Common myeloid progenitor, CD34-positive (primary cell): Measurements from ENCODE around the gene LOX.

Experiments
- CTCF ChIA-PET: fragments of 350-600 bp; sonication (Branson Sonifier 250); formaldehyde crosslinking; loops from one replicate; lab custom pipeline; 2021; ENCODE audit warnings: antibody characterized with exemption; lab: Charles Lee
- POLR2A ChIA-PET: fragments of 350-600 bp; sonication (Branson Sonifier 250); formaldehyde crosslinking; loops from one replicate; lab custom pipeline; 2021; ENCODE audit warnings: antibody characterized with exemption; lab: Charles Lee
- DNase-seq, 3 donors: peaks; one replicate each; pipeline versions ENCODE4 v3.0.0 to v3.0.0-alpha.2; 2013
- H3K27ac ChIP-seq, 2 experiments: 1 replicate in 1 of 2; 2 replicates in 1 of 2; pipeline ENCODE4 v1.7.0; 2013; ENCODE audit warnings: inconsistent platforms in 2 of 2, low read length in 2 of 2, mild to moderate bottlenecking in 2 of 2, low read depth in 1 of 2, moderate library complexity in 1 of 2; ENCODE audit not compliant: severe bottlenecking in 2 of 2, insufficient read depth in 1 of 2, poor library complexity in 1 of 2
- H3K27me3 ChIP-seq, 5 experiments: replicated peaks in 2 of 5; 1 replicate in 3 of 5; 2 replicates in 2 of 5; pipeline versions ENCODE4 v1.6.1 to v1.7.0; 2013; ENCODE audit warnings: low read length in 4 of 5, mild to moderate bottlenecking in 2 of 5, moderate library complexity in 2 of 5, inconsistent platforms in 1 of 5; ENCODE audit not compliant: insufficient read depth in 5 of 5, control insufficient read depth in 4 of 5
- H3K36me3 ChIP-seq, 4 experiments: 1 replicate in 2 of 4; 2 replicates in 2 of 4; pipeline versions ENCODE4 v1.6.1 to v1.7.0; 2013; ENCODE audit warnings: low read length in 3 of 4, control low read depth in 1 of 4, mild to moderate bottlenecking in 1 of 4; ENCODE audit not compliant: control insufficient read depth in 4 of 4, insufficient read depth in 4 of 4
- H3K4me1 ChIP-seq, 4 experiments: 1 replicate in 3 of 4; 2 replicates in 1 of 4; pipeline versions ENCODE4 v1.6.1 to v1.7.1; 2013; ENCODE audit warnings: low read length in 3 of 4, mild to moderate bottlenecking in 3 of 4, control low read depth in 1 of 4, inconsistent platforms in 1 of 4, moderate library complexity in 1 of 4; ENCODE audit not compliant: control insufficient read depth in 4 of 4, insufficient read depth in 4 of 4; ENCODE audit errors: control extremely low read depth in 1 of 4
- H3K4me3 ChIP-seq, 7 experiments: 1 replicate in 4 of 7; 2 replicates in 3 of 7; pipeline versions ENCODE4 v1.5.1 to v1.7.0; 2013; ENCODE audit warnings: mild to moderate bottlenecking in 7 of 7, low read length in 6 of 7, moderate library complexity in 6 of 7, inconsistent platforms in 2 of 7, low read depth in 2 of 7, control low read depth in 1 of 7; ENCODE audit not compliant: insufficient read depth in 4 of 7, control insufficient read depth in 1 of 7; ENCODE audit errors: extremely low read depth in 1 of 7
- H3K9me3 ChIP-seq, 5 experiments: 1 replicate in 4 of 5; 2 replicates in 1 of 5; pipeline versions ENCODE4 v1.6.1 to v1.7.1; 2013; ENCODE audit warnings: low read length in 4 of 5, mild to moderate bottlenecking in 2 of 5, inconsistent platforms in 1 of 5, low read depth in 1 of 5, moderate library complexity in 1 of 5; ENCODE audit not compliant: control insufficient read depth in 4 of 5, insufficient read depth in 2 of 5; ENCODE audit errors: control extremely low read depth in 1 of 5
- WGBS: methylation state at CpG from one replicate; pipeline ENCODE4 v1.1.5; 2013; ENCODE audit not compliant: insufficient coverage; 5-methylcytosine and 5-hydroxymethylcytosine counted together

Gene LOX

DNA sequence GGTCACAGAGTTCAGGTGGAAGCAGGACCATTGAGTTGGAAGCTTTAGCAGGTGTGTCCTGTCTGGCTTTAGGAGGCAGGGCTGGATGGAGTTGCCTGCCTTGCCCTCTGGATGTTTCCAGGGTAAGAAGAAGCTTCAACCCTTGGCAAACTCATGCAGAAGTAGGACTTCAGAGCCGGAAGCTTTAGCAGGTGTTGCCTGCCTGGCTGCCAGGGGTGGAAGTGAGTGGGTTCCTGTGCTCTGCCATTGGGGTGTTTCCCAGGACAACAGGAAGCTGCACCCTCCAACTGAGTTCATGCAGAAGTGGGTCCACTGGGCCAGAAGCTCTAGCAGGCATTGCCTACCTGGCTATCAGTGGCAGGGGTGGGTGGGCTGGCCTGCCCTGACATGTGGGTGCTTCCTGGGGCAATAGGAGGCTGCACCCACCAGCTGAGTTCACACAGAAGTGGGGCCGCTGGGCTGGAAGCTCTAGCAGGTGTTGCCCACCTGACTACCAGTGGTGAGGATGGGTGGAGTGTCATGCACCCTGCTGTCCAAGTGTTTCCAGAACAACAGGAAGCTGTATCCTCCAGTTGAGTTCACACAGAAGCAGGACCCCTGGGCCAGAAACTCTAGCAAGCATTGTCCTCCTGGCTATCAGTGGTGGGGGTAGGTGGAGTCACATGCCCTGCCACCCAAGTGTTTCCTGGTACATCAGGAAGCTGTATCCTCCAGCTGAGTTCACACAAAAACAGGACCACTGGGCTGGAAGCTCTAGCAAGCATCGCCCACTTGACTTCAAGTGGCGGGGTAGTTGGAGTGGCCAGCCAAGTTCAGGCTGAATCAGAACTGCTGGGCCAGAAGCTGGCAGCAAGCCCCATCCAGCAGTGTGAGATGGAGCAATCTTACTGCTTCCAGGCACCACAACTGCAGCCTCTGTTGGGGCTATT is 24.6 kb downstream of the LOX start:
- H3K36me3 ChIP-seq, result no peaks in the 10 kb centered on the region
- WGBS, result 95% methylated on average over 3 of the region's 4 CpGs
- no peaks in the 10 kb centered on the region for H3K27me3 ChIP-seq
- CTCF ChIA-PET, result interaction anchor here (1.1 to 1.8 kb wide), 5 partner anchors 8 to 24 kb away, joined by 4 to 6 read pairs (median 5); partner anchors contain the start of gene LOX
- H3K4me3 ChIP-seq, result no peak overlapping the region
- POLR2A ChIA-PET, result no interaction called here
- H3K4me1 ChIP-seq, result peaks cover 0 to 6% (median 0%) of the 10 kb centered on the region in 4 experiments
- H3K9me3 ChIP-seq, result peaks cover 0 to 5% (median 0%) of the 10 kb centered on the region in 5 experiments
- peak in 2 of 3 donors; percentile 4 to 74 for DNase-seq
- no peak overlapping the region for H3K27ac ChIP-seq

DNA sequence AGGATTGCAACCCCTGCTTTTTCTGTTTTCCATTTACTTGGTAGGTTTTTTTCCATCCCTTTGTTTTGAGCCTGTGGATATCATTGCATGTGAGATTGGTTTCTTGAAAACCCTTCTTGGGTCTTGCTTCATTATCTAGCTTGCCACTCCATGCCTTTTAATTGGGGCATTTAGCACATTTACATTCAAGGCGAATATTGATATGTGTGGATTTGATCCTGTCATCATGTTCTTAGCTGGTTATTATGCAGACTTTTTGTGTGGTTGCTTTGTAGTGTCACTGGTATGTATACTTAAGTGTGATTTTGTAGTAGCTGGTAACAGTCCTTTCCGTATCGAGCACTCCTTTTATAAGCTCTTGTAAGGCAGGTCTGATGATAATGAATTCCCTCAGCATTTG is 26.5 kb downstream of the LOX start:
- DNase-seq, result no peak
- no peaks in the 10 kb centered on the region for H3K27me3 ChIP-seq
- H3K9me3 ChIP-seq, result peaks cover 0 to 5% (median 0%) of the 10 kb centered on the region in 5 experiments
- H3K4me1 ChIP-seq, result peaks cover 0 to 6% (median 0%) of the 10 kb centered on the region in 4 experiments
- CTCF ChIA-PET, result interaction anchor here (1.5 kb wide), 1 partner anchor 18 kb away, joined by 3 read pairs; no protein-coding TSS in a partner anchor
- no peak overlapping the region for H3K4me3 ChIP-seq
- WGBS, result 94% methylated on average over 2 of the region's 3 CpGs
- H3K27ac ChIP-seq, result no peak overlapping the region
- POLR2A ChIA-PET, result no interaction called here
- H3K36me3 ChIP-seq, result no peaks in the 10 kb centered on the region

DNA sequence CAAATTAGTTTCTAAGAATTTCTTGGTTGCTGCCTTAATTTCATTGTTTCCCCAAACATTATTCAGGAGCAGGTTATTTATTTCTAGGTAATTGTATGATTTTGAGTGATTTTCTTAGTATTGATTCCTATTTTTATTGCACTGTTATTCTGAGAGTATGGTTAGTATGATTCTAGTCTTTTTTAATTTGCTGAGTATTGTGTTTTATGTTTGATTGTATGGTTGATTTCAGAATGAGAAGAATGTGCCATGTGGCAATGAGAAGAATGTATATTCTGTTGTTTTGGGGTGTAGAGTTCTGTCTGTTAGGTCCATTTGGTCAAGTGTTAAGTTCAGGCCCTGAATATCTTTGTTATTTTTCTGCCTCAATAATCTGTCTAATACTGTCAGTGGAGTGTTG is 27.1 kb downstream of the LOX start:
- no peak for DNase-seq
- H3K9me3 ChIP-seq, result peaks cover 0 to 5% (median 0%) of the 10 kb centered on the region in 5 experiments
- H3K27me3 ChIP-seq, result no peaks in the 10 kb centered on the region
- CTCF ChIA-PET, result interaction anchor here (1.5 kb wide), 1 partner anchor 19 kb away, joined by 3 read pairs; no protein-coding TSS in a partner anchor
- no peak overlapping the region for H3K4me3 ChIP-seq
- POLR2A ChIA-PET, result no interaction called here
- H3K36me3 ChIP-seq, result no peaks in the 10 kb centered on the region
- H3K4me1 ChIP-seq, result peaks cover 0 to 6% (median 0%) of the 10 kb centered on the region in 4 experiments
- H3K27ac ChIP-seq, result no peak overlapping the region

DNA sequence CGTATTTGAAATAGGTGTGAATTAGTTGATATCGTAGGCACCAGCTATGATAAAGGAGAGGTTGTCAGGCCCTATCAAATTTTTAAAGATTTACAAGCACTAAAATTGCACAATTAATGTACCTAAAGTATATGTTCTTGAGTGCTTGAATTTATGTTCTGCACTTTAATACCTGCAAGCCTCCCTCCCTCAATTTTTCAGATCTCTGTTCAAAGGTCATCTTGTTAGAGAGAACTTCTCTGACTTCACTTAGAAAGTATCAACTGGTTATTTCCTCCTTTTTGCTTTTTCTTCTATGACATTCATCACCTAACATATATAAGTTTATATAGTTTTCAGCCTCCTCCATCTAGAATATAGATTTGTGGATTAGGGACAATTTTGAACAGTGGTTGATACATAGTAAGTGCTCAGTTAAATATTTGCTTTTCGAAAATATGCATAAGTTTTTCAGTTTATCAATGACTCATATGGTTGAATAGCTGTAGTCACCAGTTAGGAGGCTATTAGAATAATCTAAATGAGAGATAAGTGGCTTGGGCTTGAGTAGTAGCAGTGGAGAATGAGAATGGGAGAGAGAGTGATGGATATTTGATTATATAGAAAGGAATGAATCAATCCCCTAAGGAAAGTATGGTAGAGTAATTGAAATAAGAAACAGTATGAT is 37.3 kb downstream of the LOX start:
- no peak overlapping the region for H3K4me3 ChIP-seq
- no peaks in the 10 kb centered on the region for H3K27me3 ChIP-seq
- H3K4me1 ChIP-seq, result no peaks in the 10 kb centered on the region
- ChIA-PET CTCF (interaction anchor here (1.0 kb wide), 1 partner anchor 10 kb away, joined by 4 read pairs; no protein-coding TSS in a partner anchor), POLR2A (no interaction called here)
- H3K27ac ChIP-seq, result no peak overlapping the region
- WGBS, result 100% methylated on average over 1 of the region's 3 CpGs
- no peak for DNase-seq
- H3K36me3 ChIP-seq, result peaks cover 0 to 7% (median 1%) of the 10 kb centered on the region in 4 experiments
- peaks cover 0 to 4% (median 0%) of the 10 kb centered on the region in 5 experiments for H3K9me3 ChIP-seq

- 90% methylated on average over 2 of the region's 4 CpGs for WGBS
- CTCF ChIA-PET, result no interaction called here
Measured at GRCh38 chr5:122036326-122036725, 41.7 kb downstream of the LOX start.

DNA sequence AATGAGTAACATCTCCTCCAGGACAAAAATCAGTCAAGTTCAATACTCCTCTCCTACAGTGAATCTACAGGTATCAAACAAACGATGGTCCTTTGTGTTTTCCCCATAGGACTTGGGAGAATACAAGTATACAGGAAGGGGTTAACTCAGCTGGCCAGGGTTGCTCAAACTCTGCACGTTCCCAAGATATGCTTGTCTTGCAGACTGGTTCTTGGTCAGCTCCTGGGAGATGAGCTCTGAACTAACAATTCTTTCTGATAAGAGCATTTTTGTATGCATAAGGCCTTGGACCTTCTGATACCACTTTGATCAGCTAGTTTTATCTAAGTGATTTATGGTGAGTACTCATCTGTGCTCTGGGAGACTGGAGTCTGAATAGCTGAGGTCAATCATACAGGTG is 42.1 kb downstream of the LOX start:
- WGBS, result 100% methylated on average over 2 of the region's 2 CpGs
- Histone ChIP-seq H3K27ac (no peak overlapping the region), H3K27me3 (no peaks in the 10 kb centered on the region), H3K9me3 (no peaks in the 10 kb centered on the region), H3K4me3 (no peak overlapping the region), H3K4me1 (no peaks in the 10 kb centered on the region), H3K36me3 (peaks cover 2 to 10% (median 3%) of the 10 kb centered on the region in 4 experiments)
- ChIA-PET POLR2A (interaction anchor here (0.9 kb wide), 1 partner anchor 27 kb away, joined by 3 read pairs; no protein-coding TSS in a partner anchor), CTCF (no interaction called here)
- no peak for DNase-seq

More at GRCh38 chr5:122036326-122036725, 41.7 kb downstream of the LOX start:
- no peak overlapping the region for H3K4me3 ChIP-seq
- H3K9me3 ChIP-seq, result no peaks in the 10 kb centered on the region
- H3K27me3 ChIP-seq, result no peaks in the 10 kb centered on the region
- peaks cover 0 to 10% (median 2%) of the 10 kb centered on the region in 4 experiments for H3K36me3 ChIP-seq
- no peak for DNase-seq
- H3K4me1 ChIP-seq, result no peaks in the 10 kb centered on the region
- POLR2A ChIA-PET, result interaction anchor here (0.9 kb wide), 1 partner anchor 27 kb away, joined by 3 read pairs; no protein-coding TSS in a partner anchor
- no peak overlapping the region for H3K27ac ChIP-seq
